Measurements from ENCODE around the gene ARHGAP26. TPM values are rescaled to one million over a fixed set of nuclear protein-coding genes. Genes with fewer than 3 reads are reported as not detected.

The ARHGAP26 gene
- total and polyA plus RNA-seq, 2 experiments from 2014 or later: 9.5 to 16.8 TPM

DNA sequence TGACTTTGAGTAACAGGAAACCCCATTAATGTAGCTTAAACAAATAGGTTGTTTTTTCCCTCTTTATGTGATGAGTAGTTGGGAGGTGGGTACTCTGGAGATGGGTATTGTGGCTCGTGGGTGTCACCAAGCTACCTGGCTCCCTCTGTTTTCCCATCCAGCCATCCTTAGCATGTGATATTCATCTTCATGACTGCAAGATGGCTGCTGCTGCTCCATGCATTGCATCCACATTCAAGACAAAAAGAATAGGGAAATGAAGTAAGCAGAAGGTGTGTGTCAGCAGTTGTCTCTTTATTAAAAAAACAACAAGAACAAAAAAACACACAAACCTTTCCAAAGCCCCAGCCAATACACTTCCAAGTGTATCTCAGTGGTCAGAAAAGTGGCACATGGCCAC lies 6.5 kb upstream of the ARHGAP26 start:
- no peak for TF ChIP-seq CREB1 (CRISPR knock-in tag; IDR thresholded peaks at IDR 0.05; ENCODE audit: low read depth)
- TF ChIP-seq JUNB (IDR thresholded peaks at IDR 0.05; ENCODE audit: unreplicated experiment): no peak
- TF ChIP-seq STAT1 (IDR thresholded peaks at IDR 0.05; ENCODE audit: unreplicated experiment): no peak
- TF ChIP-seq, protein P1, sequence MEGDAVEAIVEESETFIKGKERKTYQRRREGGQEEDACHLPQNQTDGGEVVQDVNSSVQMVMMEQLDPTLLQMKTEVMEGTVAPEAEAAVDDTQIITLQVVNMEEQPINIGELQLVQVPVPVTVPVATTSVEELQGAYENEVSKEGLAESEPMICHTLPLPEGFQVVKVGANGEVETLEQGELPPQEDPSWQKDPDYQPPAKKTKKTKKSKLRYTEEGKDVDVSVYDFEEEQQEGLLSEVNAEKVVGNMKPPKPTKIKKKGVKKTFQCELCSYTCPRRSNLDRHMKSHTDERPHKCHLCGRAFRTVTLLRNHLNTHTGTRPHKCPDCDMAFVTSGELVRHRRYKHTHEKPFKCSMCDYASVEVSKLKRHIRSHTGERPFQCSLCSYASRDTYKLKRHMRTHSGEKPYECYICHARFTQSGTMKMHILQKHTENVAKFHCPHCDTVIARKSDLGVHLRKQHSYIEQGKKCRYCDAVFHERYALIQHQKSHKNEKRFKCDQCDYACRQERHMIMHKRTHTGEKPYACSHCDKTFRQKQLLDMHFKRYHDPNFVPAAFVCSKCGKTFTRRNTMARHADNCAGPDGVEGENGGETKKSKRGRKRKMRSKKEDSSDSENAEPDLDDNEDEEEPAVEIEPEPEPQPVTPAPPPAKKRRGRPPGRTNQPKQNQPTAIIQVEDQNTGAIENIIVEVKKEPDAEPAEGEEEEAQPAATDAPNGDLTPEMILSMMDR (conservative IDR thresholded peaks at IDR 0.05; ENCODE audit: low read depth in 2 of 2): no peak
- TF ChIP-seq, protein P2, sequence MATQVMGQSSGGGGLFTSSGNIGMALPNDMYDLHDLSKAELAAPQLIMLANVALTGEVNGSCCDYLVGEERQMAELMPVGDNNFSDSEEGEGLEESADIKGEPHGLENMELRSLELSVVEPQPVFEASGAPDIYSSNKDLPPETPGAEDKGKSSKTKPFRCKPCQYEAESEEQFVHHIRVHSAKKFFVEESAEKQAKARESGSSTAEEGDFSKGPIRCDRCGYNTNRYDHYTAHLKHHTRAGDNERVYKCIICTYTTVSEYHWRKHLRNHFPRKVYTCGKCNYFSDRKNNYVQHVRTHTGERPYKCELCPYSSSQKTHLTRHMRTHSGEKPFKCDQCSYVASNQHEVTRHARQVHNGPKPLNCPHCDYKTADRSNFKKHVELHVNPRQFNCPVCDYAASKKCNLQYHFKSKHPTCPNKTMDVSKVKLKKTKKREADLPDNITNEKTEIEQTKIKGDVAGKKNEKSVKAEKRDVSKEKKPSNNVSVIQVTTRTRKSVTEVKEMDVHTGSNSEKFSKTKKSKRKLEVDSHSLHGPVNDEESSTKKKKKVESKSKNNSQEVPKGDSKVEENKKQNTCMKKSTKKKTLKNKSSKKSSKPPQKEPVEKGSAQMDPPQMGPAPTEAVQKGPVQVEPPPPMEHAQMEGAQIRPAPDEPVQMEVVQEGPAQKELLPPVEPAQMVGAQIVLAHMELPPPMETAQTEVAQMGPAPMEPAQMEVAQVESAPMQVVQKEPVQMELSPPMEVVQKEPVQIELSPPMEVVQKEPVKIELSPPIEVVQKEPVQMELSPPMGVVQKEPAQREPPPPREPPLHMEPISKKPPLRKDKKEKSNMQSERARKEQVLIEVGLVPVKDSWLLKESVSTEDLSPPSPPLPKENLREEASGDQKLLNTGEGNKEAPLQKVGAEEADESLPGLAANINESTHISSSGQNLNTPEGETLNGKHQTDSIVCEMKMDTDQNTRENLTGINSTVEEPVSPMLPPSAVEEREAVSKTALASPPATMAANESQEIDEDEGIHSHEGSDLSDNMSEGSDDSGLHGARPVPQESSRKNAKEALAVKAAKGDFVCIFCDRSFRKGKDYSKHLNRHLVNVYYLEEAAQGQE (IDR thresholded peaks at IDR 0.05; ENCODE audit: unreplicated experiment): no peak
- TF ChIP-seq ZNF462 (CRISPR knock-in tag; IDR thresholded peaks at IDR 0.05): no peak
- no peak for TF ChIP-seq ZNF331 (CRISPR knock-in tag; IDR thresholded peaks at IDR 0.05; ENCODE audit: low read depth)
- TF ChIP-seq NANOG (IDR thresholded peaks at IDR 0.05; ENCODE audit: borderline replicate concordance): no peak
- no peak for TF ChIP-seq EZH2 (IDR thresholded peaks at IDR 0.05; ENCODE audit: low read depth, unreplicated experiment)
- no peak for TF ChIP-seq EZH2phosphoT487 (IDR thresholded peaks at IDR 0.05; ENCODE audit: unreplicated experiment)
- no peak for TF ChIP-seq POLR2AphosphoS5 (IDR thresholded peaks at IDR 0.05; ENCODE audit: low read depth)
- H3K27me3 ChIP-seq (ENCODE audit: insufficient read depth): no peaks in the 10 kb centered on the region; the same call in 1 of the 2 replicates
- no peaks in the 10 kb centered on the region for H3K4me1 ChIP-seq (ENCODE audit: insufficient read depth)
- Mint-ChIP-seq H3K27me3 (ENCODE audit: insufficient read depth, low read depth, poor library complexity) (no peaks in the 10 kb centered on the region), H3K27ac (no peak overlapping the region), H3K4me3 (no peak overlapping the region), H3K36me3 (ENCODE audit: low read depth) (no peaks in the 10 kb centered on the region), H3K9me3 (no peaks in the 10 kb centered on the region), H3K4me1 (peaks cover 4% of the 10 kb centered on the region; the same call in 1 of the 3 replicates)
- no peak overlapping the region for H3K4me3 ChIP-seq
- H2AFZ ChIP-seq: no peak overlapping the region
- H3K4me2 ChIP-seq: no peak overlapping the region
- H3K36me3 ChIP-seq (ENCODE audit: insufficient read depth): no peaks in the 10 kb centered on the region
- no peaks in the 10 kb centered on the region for H3K79me2 ChIP-seq (replicated peaks; ENCODE audit: insufficient read depth)
- H3F3A ChIP-seq (replicated peaks; ENCODE audit: low read depth): peaks cover 2% of the 10 kb centered on the region; the same call in 1 of the 2 replicates
- H4K20me1 ChIP-seq (replicated peaks; ENCODE audit: insufficient read depth): no peaks in the 10 kb centered on the region
- ATAC-seq (no peak), DNase-seq (ENCODE audit: low spot score) (no peak)
- H3K27ac ChIP-seq (ENCODE audit: low read depth): no peak overlapping the region
- H3K9me2 ChIP-seq (ENCODE audit: insufficient read depth): no peaks in the 10 kb centered on the region

All from GM23338 (cell line).